Liver (tissue), 9 donors: Measurements from ENCODE around the gene KNCN. TPM values are rescaled to one million over a fixed set of nuclear protein-coding genes. Genes with fewer than 3 reads are reported as not detected.

ENCODE experiments used
- DNase-seq: peaks from one replicate; pipeline ENCODE4 v3.0.0-alpha.2; 2017; ENCODE audit warnings: low spot score
- H3K27ac ChIP-seq, 2 donors: one replicate each; pipeline ENCODE4 v1.7.0; 2013; ENCODE audit warnings: inconsistent platforms in 2 of 2, low read length in 2 of 2, control low read depth in 1 of 2, low read depth in 1 of 2, mild to moderate bottlenecking in 1 of 2
- H3K27me3 ChIP-seq, 4 donors: one replicate each; pipeline versions ENCODE4 v1.6.1 to v1.7.0; 2013; ENCODE audit warnings: low read length in 3 of 4, inconsistent platforms in 1 of 4, mild to moderate bottlenecking in 1 of 4, moderate library complexity in 1 of 4; ENCODE audit not compliant: control insufficient read depth in 4 of 4, insufficient read depth in 4 of 4
- H3K36me3 ChIP-seq, 4 donors: one replicate each; pipeline versions ENCODE4 v1.6.1 to v1.7.0; 2013; ENCODE audit warnings: low read length in 3 of 4, mild to moderate bottlenecking in 3 of 4, low read depth in 1 of 4, moderate library complexity in 1 of 4; ENCODE audit not compliant: control insufficient read depth in 4 of 4, insufficient read depth in 3 of 4
- H3K4me1 ChIP-seq, 4 donors: one replicate each; pipeline versions ENCODE4 v1.6.1 to v1.7.0; 2013; ENCODE audit warnings: low read length in 3 of 4, mild to moderate bottlenecking in 3 of 4, moderate library complexity in 1 of 4; ENCODE audit not compliant: control insufficient read depth in 4 of 4, insufficient read depth in 4 of 4
- H3K4me3 ChIP-seq, 3 donors: one replicate each; pipeline versions ENCODE4 v1.6.1 to v1.7.0; 2013; ENCODE audit warnings: low read length in 3 of 3, control low read depth in 1 of 3, low read depth in 1 of 3, mild to moderate bottlenecking in 1 of 3
- H3K9ac ChIP-seq, 2 donors: one replicate each; pipeline ENCODE4 v1.7.0; 2013; ENCODE audit warnings: low read length in 2 of 2, mild to moderate bottlenecking in 2 of 2, moderate library complexity in 2 of 2, control low read depth in 1 of 2, low read depth in 1 of 2
- H3K9me3 ChIP-seq, 4 donors: one replicate each; pipeline versions ENCODE4 v1.6.1 to v1.7.0; 2013; ENCODE audit warnings: low read length in 3 of 4; ENCODE audit not compliant: control insufficient read depth in 4 of 4
- EGR1 ChIP-seq, 2 donors: IDR thresholded peaks; 2 replicates each; pipeline ENCODE4 v1.6.1; 2016 to 2018; ENCODE audit warnings: antibody characterized with exemption in 2 of 2, low read depth in 2 of 2
- FOXA1 ChIP-seq: IDR thresholded peaks from 2 replicates; pipeline ENCODE4 v1.6.1; 2016; ENCODE audit warnings: antibody characterized with exemption
- FOXA2 ChIP-seq: IDR thresholded peaks from 2 replicates; pipeline ENCODE4 v1.6.1; 2016; ENCODE audit warnings: antibody characterized with exemption
- GABPA ChIP-seq, 2 donors: IDR thresholded peaks in 1 of 2; conservative IDR thresholded peaks in 1 of 2; 2 replicates each; pipeline ENCODE4 v1.6.1; 2016; ENCODE audit warnings: antibody characterized with exemption in 2 of 2, mild to moderate bottlenecking in 1 of 2, moderate library complexity in 1 of 2
- HNF4A ChIP-seq, 2 donors: conservative IDR thresholded peaks; 2 replicates each; pipeline ENCODE4 v1.6.1; 2016; ENCODE audit warnings: antibody characterized with exemption in 2 of 2, mild to moderate bottlenecking in 2 of 2
- HNF4G ChIP-seq: IDR thresholded peaks from 2 replicates; pipeline ENCODE4 v1.6.1; 2016; ENCODE audit warnings: antibody characterized with exemption
- JUND ChIP-seq, 2 donors: IDR thresholded peaks; 2 replicates each; pipeline ENCODE4 v1.6.1; 2016; ENCODE audit warnings: antibody characterized with exemption in 2 of 2
- NR2F2 ChIP-seq: IDR thresholded peaks from 2 replicates; pipeline ENCODE4 v1.6.1; 2016; ENCODE audit warnings: antibody characterized with exemption
- RAD21 ChIP-seq, 2 donors: IDR thresholded peaks; 2 replicates each; pipeline ENCODE4 v1.6.1; 2016; ENCODE audit warnings: antibody characterized with exemption in 2 of 2, mild to moderate bottlenecking in 2 of 2
- RXRA ChIP-seq, 2 donors: IDR thresholded peaks; 2 replicates each; pipeline ENCODE4 v1.6.1; 2017 to 2018; ENCODE audit warnings: antibody characterized with exemption in 2 of 2, mild to moderate bottlenecking in 1 of 2
- SP1 ChIP-seq: IDR thresholded peaks from 2 replicates; pipeline ENCODE4 v1.6.1; 2018; ENCODE audit warnings: antibody characterized with exemption, mild to moderate bottlenecking
- TAF1 ChIP-seq: conservative IDR thresholded peaks from 2 replicates; pipeline ENCODE4 v1.6.1; 2016; ENCODE audit warnings: antibody characterized with exemption, mild to moderate bottlenecking
- YY1 ChIP-seq: IDR thresholded peaks from 2 replicates; pipeline ENCODE4 v1.6.1; 2016; ENCODE audit warnings: antibody characterized with exemption, mild to moderate bottlenecking
- WGBS: extraction: QIAGEN DNeasy Blood & Tissue Kit; methylation state at CpG from one replicate; pipeline ENCODE4 v1.1.7; 2013; 5-methylcytosine and 5-hydroxymethylcytosine counted together
- polyA plus RNA-seq, 2 donors: library from polyadenylated mRNA; stranded (reverse) in 1 of 2; unstranded in 1 of 2; fragments of 200-250 nt in 1 of 2; fragments of >200 nt in 1 of 2; fragmentation: Nextera tagmentation in 1 of 2; extraction: Ambion mirVana in 1 of 2; gene quantifications; one replicate each; pipeline versions ENCODE4 v1.2.1 to v1.2.3, GENCODE V29; 2013 to 2015
- total RNA-seq, 2 donors: library from RNA; depleted of rRNA; stranded (reverse); fragments of >200 nt; gene quantifications; one replicate each; pipeline ENCODE4 v1.2.3, GENCODE V29; 2014
- TF ChIP-seq, protein P1 (sequence below): IDR thresholded peaks from 2 replicates; pipeline ENCODE4 v1.6.1; 2016; ENCODE audit warnings: antibody characterized with exemption, mild to moderate bottlenecking
- TF ChIP-seq, protein P2 (sequence below): IDR thresholded peaks from 2 replicates; pipeline ENCODE4 v1.6.1; 2016; ENCODE audit warnings: antibody characterized with exemption
- TF ChIP-seq, protein P3 (sequence below): fragments of 150-350 bp; IDR thresholded peaks from 2 replicates; pipeline ENCODE4 v1.5.1; 2017; ENCODE audit warnings: improper control_type of control experiment, low read depth, low read length; ENCODE audit not compliant: missing input control
- TF ChIP-seq, protein P4 (sequence below): IDR thresholded peaks from 2 replicates; pipeline ENCODE4 v1.6.1; 2016; ENCODE audit warnings: antibody characterized with exemption
- TF ChIP-seq, protein P5 (sequence below): IDR thresholded peaks from 2 replicates; pipeline ENCODE4 v1.6.1; 2016; ENCODE audit warnings: antibody characterized with exemption
- donor health status: healthy.
- donor health status: healthy.
- donor health status: healthy.
- donor health status: healthy.
- donor health status: healthy.

Gene KNCN
- total RNA-seq (not detected), polyA plus RNA-seq (not detected)

DNA sequence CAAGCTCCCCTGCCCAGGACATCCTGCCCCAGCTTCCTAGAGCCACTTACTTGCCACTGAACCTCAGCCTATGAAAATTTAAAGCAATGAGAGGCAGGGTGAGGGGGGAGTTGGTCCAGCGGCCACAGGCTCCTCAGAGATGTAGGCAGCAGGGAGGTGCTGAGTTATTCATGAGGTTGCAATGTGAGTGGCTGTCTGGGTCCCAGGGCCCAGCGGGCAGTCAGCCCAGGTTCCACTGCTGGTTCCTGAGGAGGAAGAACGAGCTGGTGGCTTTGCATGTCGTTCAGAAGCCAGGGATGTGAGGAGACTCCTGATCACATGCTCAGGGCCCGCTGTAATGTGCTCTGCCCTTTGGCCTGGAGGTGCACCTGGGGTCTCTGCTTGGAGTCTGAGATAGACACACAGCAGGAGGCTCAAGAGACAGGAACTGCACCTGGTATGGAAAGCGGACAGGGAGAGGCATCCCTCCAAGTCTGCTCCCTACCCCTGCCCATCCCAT, at the start of gene KNCN:
KNCN (minus strand) TSS at position 51 of the 499 bp plus-strand sequence. CDS start 432 bp downstream, outside the sequence.
- Histone ChIP-seq H3K4me1 (no peaks in the 10 kb centered on the region), H3K4me3 (no peak within 1 kb of the TSS), H3K27ac (no peak within 1 kb of the TSS), H3K9ac (no peak within 1 kb of the TSS), H3K36me3 (no peaks in the 10 kb centered on the region), H3K9me3 (no peaks in the 10 kb centered on the region), H3K27me3 (no peaks in the 10 kb centered on the region)
- no peak for DNase-seq
- TF ChIP-seq TAF1 = no peak
- TF ChIP-seq, protein P1, sequence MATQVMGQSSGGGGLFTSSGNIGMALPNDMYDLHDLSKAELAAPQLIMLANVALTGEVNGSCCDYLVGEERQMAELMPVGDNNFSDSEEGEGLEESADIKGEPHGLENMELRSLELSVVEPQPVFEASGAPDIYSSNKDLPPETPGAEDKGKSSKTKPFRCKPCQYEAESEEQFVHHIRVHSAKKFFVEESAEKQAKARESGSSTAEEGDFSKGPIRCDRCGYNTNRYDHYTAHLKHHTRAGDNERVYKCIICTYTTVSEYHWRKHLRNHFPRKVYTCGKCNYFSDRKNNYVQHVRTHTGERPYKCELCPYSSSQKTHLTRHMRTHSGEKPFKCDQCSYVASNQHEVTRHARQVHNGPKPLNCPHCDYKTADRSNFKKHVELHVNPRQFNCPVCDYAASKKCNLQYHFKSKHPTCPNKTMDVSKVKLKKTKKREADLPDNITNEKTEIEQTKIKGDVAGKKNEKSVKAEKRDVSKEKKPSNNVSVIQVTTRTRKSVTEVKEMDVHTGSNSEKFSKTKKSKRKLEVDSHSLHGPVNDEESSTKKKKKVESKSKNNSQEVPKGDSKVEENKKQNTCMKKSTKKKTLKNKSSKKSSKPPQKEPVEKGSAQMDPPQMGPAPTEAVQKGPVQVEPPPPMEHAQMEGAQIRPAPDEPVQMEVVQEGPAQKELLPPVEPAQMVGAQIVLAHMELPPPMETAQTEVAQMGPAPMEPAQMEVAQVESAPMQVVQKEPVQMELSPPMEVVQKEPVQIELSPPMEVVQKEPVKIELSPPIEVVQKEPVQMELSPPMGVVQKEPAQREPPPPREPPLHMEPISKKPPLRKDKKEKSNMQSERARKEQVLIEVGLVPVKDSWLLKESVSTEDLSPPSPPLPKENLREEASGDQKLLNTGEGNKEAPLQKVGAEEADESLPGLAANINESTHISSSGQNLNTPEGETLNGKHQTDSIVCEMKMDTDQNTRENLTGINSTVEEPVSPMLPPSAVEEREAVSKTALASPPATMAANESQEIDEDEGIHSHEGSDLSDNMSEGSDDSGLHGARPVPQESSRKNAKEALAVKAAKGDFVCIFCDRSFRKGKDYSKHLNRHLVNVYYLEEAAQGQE = no peak
- no peak for TF ChIP-seq JUND (IDR thresholded peaks at IDR 0.05)
- TF ChIP-seq, protein P2, sequence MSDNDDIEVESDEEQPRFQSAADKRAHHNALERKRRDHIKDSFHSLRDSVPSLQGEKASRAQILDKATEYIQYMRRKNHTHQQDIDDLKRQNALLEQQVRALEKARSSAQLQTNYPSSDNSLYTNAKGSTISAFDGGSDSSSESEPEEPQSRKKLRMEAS = no peak
- TF ChIP-seq FOXA2 = no peak
- TF ChIP-seq HNF4A (conservative IDR thresholded peaks at IDR 0.05) = no peak
- TF ChIP-seq, protein P3, sequence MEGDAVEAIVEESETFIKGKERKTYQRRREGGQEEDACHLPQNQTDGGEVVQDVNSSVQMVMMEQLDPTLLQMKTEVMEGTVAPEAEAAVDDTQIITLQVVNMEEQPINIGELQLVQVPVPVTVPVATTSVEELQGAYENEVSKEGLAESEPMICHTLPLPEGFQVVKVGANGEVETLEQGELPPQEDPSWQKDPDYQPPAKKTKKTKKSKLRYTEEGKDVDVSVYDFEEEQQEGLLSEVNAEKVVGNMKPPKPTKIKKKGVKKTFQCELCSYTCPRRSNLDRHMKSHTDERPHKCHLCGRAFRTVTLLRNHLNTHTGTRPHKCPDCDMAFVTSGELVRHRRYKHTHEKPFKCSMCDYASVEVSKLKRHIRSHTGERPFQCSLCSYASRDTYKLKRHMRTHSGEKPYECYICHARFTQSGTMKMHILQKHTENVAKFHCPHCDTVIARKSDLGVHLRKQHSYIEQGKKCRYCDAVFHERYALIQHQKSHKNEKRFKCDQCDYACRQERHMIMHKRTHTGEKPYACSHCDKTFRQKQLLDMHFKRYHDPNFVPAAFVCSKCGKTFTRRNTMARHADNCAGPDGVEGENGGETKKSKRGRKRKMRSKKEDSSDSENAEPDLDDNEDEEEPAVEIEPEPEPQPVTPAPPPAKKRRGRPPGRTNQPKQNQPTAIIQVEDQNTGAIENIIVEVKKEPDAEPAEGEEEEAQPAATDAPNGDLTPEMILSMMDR = no peak
- TF ChIP-seq GABPA (IDR thresholded peaks at IDR 0.05 in 1 of 2, conservative IDR thresholded peaks at IDR 0.05 in 1 of 2) = no peak
- no peak for TF ChIP-seq EGR1 (IDR thresholded peaks at IDR 0.05; ENCODE audit: low read depth in 2 of 2)
- no peak for TF ChIP-seq SP1
- TF ChIP-seq, protein P4, sequence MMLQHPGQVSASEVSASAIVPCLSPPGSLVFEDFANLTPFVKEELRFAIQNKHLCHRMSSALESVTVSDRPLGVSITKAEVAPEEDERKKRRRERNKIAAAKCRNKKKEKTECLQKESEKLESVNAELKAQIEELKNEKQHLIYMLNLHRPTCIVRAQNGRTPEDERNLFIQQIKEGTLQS = no peak
- no peak for TF ChIP-seq RAD21 (IDR thresholded peaks at IDR 0.05)
- TF ChIP-seq, protein P5, sequence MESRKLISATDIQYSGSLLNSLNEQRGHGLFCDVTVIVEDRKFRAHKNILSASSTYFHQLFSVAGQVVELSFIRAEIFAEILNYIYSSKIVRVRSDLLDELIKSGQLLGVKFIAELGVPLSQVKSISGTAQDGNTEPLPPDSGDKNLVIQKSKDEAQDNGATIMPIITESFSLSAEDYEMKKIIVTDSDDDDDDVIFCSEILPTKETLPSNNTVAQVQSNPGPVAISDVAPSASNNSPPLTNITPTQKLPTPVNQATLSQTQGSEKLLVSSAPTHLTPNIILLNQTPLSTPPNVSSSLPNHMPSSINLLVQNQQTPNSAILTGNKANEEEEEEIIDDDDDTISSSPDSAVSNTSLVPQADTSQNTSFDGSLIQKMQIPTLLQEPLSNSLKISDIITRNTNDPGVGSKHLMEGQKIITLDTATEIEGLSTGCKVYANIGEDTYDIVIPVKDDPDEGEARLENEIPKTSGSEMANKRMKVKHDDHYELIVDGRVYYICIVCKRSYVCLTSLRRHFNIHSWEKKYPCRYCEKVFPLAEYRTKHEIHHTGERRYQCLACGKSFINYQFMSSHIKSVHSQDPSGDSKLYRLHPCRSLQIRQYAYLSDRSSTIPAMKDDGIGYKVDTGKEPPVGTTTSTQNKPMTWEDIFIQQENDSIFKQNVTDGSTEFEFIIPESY = no peak
- no peak for TF ChIP-seq HNF4G
- TF ChIP-seq RXRA (IDR thresholded peaks at IDR 0.05) = no peak
- no peak for TF ChIP-seq YY1
- no peak for TF ChIP-seq NR2F2
- TF ChIP-seq FOXA1 = no peak
- WGBS = 73% methylated on average over 6 of the region's 6 CpGs
